Right lobe of liver (tissue), 6 donors: ENCODE results near the gene KCNC3. TPM values are rescaled to one million over a fixed set of nuclear protein-coding genes. Genes with fewer than 3 reads are reported as not detected.
"Not testable (repeated sequence)": the region's sequence is repeated elsewhere in the genome, so short reads cannot be mapped to it uniquely, and the experiment has no call there.

ENCODE experiments used
- ATAC-seq, 4 donors: fragments of 200-7000 bp; cut with Tn5 transposase; one replicate each; pipeline ENCODE4 v1.9.1; 2020; ENCODE audit warnings: mild to moderate bottlenecking in 4 of 4, moderate library complexity in 4 of 4
- DNase-seq, 3 donors: peaks; one replicate each; pipeline ENCODE4 v3.0.0-alpha.2; 2020
- H3K27ac ChIP-seq, 3 donors: fragments of 200-600 bp; one replicate each; pipeline ENCODE4 v1.8.0; 2022
- H3K27me3 ChIP-seq, 2 donors: fragments of 200-600 bp; one replicate each; pipeline ENCODE4 v1.8.0; 2022
- H3K36me3 ChIP-seq, 4 donors: fragments of 200-600 bp; sonication (generic) in 1 of 4; one replicate each; pipeline versions ENCODE4 v1.5.1 to v1.8.0; 2017 to 2022; ENCODE audit warnings: control low read depth in 1 of 4
- H3K4me1 ChIP-seq, 4 donors: fragments of 200-600 bp; sonication (generic) in 1 of 4; one replicate each; pipeline versions ENCODE4 v1.5.1 to v1.8.0; 2017 to 2022; ENCODE audit warnings: control low read depth in 1 of 4
- H3K4me3 ChIP-seq, 3 donors: fragments of 200-600 bp; one replicate each; pipeline ENCODE4 v1.8.0; 2022
- H3K9me3 ChIP-seq, 4 donors: fragments of 200-600 bp; sonication (generic) in 1 of 4; one replicate each; pipeline versions ENCODE4 v1.5.1 to v1.8.0; 2017 to 2022; ENCODE audit warnings: control low read depth in 1 of 4
- CTCF ChIP-seq, 4 donors: fragments of 200-600 bp in 3 of 4; fragments of 450-650 bp in 1 of 4; IDR thresholded peaks; one replicate each; pipeline versions ENCODE4 v1.5.1 to v1.8.0; 2016 to 2022; ENCODE audit warnings: antibody characterized with exemption in 4 of 4, mild to moderate bottlenecking in 2 of 4
- POLR2A ChIP-seq: fragments of 450-650 bp; IDR thresholded peaks from one replicate; pipeline ENCODE4 v1.6.1; 2017; ENCODE audit warnings: antibody characterized with exemption, mild to moderate bottlenecking
- WGBS: methylation state at CpG from one replicate; pipeline ENCODE4 v1.1.6; 2018; ENCODE audit warnings: low coverage, low lambda C conversion rate; ENCODE audit not compliant: insufficient coverage; ENCODE audit errors: missing lambda C conversion rate; 5-methylcytosine and 5-hydroxymethylcytosine counted together
- intact Hi-C, 2 donors: fragments of 100-400 bp; cut with DNase I; formaldehyde crosslinking; loops; one replicate each; pipeline versions ENCODE4 v1.11.2 to v1.14.1; 2022
- total RNA-seq, 6 experiments: library from RNA; depleted of rRNA in 2 of 6; stranded (reverse); fragments of >200 nt in 2 of 6; fragmentation: NEBNext Ultra II Directional in 3 of 6; extraction: Animal tissue kit (Norgen Biotek cat#: 25700) in 3 of 6; gene quantifications; one replicate each; pipeline versions ENCODE4 v1.1.0 to v1.2.4, GENCODE V29; 2016 to 2023
- donor health status: DM: no; HTN: yes; CAD: no.
- donor health status: DM: no; HTN: no; CAD: no.
- donor health status: DM: no; HTN: no; CAD: no.
- donor health status: DM: no; HTN: yes; CAD: no.
- donor health status: DM: no; HTN: yes; CAD: no.

The KCNC3 gene
- total RNA-seq, 6 experiments from 2014 or later = 0.92 to 3.0 (median 2.3) TPM

DNA sequence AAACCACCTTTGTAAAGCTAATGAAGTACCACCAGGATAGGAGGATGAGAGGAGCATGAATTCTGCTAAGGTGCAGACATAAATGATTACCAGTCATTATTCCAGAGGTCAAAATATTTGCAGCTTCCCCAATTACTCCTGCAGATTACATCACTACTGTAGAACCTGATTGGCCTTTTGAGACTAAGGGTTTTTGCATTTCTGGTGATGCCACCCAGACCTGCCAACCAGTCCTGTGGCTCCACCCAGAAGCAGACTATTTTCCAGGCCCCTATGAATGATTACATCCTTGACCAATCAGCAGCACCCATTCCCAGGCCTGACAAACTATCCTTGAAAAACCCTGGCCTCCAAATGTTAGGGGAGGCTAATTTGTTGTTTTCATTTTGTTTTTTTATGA is 11.2 kb upstream of the KCNC3 start:
- intact Hi-C loops = no loop called here
- Histone ChIP-seq H3K4me1 (no peaks in the 10 kb centered on the region), H3K27ac (no peak overlapping the region), H3K4me3 (no peak overlapping the region), H3K9me3 (no peaks in the 10 kb centered on the region), H3K27me3 (no peaks in the 10 kb centered on the region), H3K36me3 (no peaks in the 10 kb centered on the region)
- peak in 1 of 3 donors; percentile 3 for DNase-seq
- no peak for ATAC-seq
- TF ChIP-seq CTCF (IDR thresholded peaks at IDR 0.05) = no peak
- TF ChIP-seq POLR2A = no peak

- WGBS = 76% methylated on average over 3 of the region's 6 CpGs
- intact Hi-C loops = not testable (repeated sequence)
These were observed 7.9 kb upstream of the KCNC3 start for GRCh38 chr19:50337031-50337430.

DNA sequence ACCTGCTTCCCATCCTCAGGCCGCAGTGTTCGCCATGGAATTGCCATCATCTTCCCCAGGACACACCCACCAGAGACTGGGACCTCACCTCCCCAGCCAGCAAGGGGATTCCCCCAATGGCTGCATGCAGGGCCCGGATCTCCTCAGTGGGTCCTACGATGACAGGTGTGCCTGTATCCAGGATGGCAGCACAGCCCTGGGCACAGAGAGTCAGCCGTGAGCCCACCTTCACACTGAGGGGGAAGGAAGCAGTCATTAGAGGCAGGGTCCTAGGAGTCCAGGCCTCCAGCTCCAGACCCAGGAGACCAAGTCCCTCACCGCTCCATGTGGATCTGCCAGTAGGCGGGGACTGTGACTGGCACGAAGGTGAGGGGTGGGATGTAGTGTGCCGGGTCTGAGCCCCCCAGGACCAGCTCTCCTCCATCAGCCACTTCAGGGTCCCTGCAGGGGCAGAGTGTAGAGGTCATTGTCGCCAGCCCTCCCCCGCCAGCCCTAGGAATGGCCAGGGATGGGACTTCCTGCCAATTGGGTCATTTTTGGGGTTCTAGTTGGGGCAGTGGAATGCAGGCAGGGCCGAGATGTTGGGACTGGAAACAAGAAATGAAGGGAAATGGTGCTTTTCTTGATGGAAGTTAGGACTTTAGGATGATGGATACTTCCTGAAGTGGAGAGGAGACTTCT is 5.7 kb upstream of the KCNC3 start:
- no peaks in the 10 kb centered on the region for H3K36me3 ChIP-seq
- no peak for DNase-seq
- H3K9me3 ChIP-seq = no peaks in the 10 kb centered on the region
- ATAC-seq = no peak
- peaks cover 0 to 19% (median 1%) of the 10 kb centered on the region in 4 donors for H3K4me1 ChIP-seq
- H3K4me3 ChIP-seq = no peak overlapping the region
- 100% methylated on average over 3 of the region's 12 CpGs for WGBS
- no peak overlapping the region for H3K27ac ChIP-seq
- no peak for TF ChIP-seq POLR2A
- TF ChIP-seq CTCF (IDR thresholded peaks at IDR 0.05) = no peak
- intact Hi-C loops = no loop called here
- no peaks in the 10 kb centered on the region for H3K27me3 ChIP-seq

More at GRCh38 chr19:50337031-50337430, 7.9 kb upstream of the KCNC3 start:
- H3K4me1 ChIP-seq = peaks cover 0 to 12% (median 1%) of the 10 kb centered on the region in 4 donors
- not testable (repeated sequence) for H3K27ac ChIP-seq, H3K36me3 ChIP-seq, H3K27me3 ChIP-seq, H3K9me3 ChIP-seq, ATAC-seq, H3K4me3 ChIP-seq
- peak in 1 of 3 donors; percentile 11 for DNase-seq

GRCh38 chr19:50333737-50334617 is 4.8 kb upstream of the KCNC3 start:
- DNase-seq (peak; percentile 81 to 84 (median 82)), ATAC-seq (peak; percentile 2 to 35 (median 16))
- 10% methylated on average over 22 of the region's 54 CpGs for WGBS
- Histone ChIP-seq H3K27me3 (no peaks in the 10 kb centered on the region), H3K27ac (peak overlapping the region; percentile 12 to 68 (median 52)), H3K36me3 (no peaks in the 10 kb centered on the region), H3K4me3 (peak overlapping the region; percentile 32 to 65 (median 55)), H3K4me1 (peaks cover 0 to 23% (median 1%) of the 10 kb centered on the region in 4 donors), H3K9me3 (no peaks in the 10 kb centered on the region)
- TF ChIP-seq CTCF (IDR thresholded peaks at IDR 0.05) (no peak), POLR2A (peak; percentile 83)
- intact Hi-C loops = no loop called here

- Histone ChIP-seq H3K4me1 (peaks cover 0 to 23% (median 1%) of the 10 kb centered on the region in 4 donors), H3K27ac (peak overlapping the region in 2 of 3 donors; percentile 12 to 68), H3K4me3 (peak overlapping the region; percentile 32 to 65 (median 55)), H3K36me3 (no peaks in the 10 kb centered on the region), H3K9me3 (no peaks in the 10 kb centered on the region), H3K27me3 (no peaks in the 10 kb centered on the region)
- ATAC-seq (peak; percentile 63 to 69 (median 64)), DNase-seq (peak; percentile 94)
- intact Hi-C loops = no loop called here
- 2% methylated on average over 19 of the region's 34 CpGs for WGBS
- TF ChIP-seq CTCF (IDR thresholded peaks at IDR 0.05) = no peak
- TF ChIP-seq POLR2A = peak; percentile 1
These were observed 4.1 kb upstream of the KCNC3 start for GRCh38 chr19:50333235-50333736.
